Stimulated activated CD8-positive, alpha-beta memory T cell treated with anti-CD3 and anti-CD28 coated beads, Interleukin-7, amount 100 ng/mL, for 4 hours (primary cell): Measurements from ENCODE around the gene ZNF235.
"Not testable (repeated sequence)": the region's sequence is repeated elsewhere in the genome, so short reads cannot be mapped to it uniquely, and the experiment has no call there.

Experiments used
- DNase-seq, 2 donors: peaks; one replicate each; pipeline ENCODE4 v3.0.0-alpha.2; 2020; ENCODE audit warnings: low read depth in 2 of 2

Gene ZNF235

GRCh38 chr19:44304659-44305193 is at the start of gene ZNF235:
Gene ZNF235 (minus strand): TSS chr19:44305025. CDS start chr19:44303404, 1,621 bp downstream.
- DNase-seq = peak; percentile 69 to 70

- no peak for DNase-seq
Observed at GRCh38 chr19:44346556-44346955, 41.7 kb upstream of the ZNF235 start.

- DNase-seq = no peak
Observed at GRCh38 chr19:44345959-44346358, 41.1 kb upstream of the ZNF235 start.

- DNase-seq = no peak
Observed at GRCh38 chr19:44344255-44344654, 39.4 kb upstream of the ZNF235 start.

GRCh38 chr19:44341794-44342193 is 37.0 kb upstream of the ZNF235 start:
- DNase-seq = no peak

GRCh38 chr19:44334639-44335038 is 29.8 kb upstream of the ZNF235 start:
- DNase-seq = not testable (repeated sequence)

- DNase-seq = no peak
Observed at GRCh38 chr19:44332145-44332544, 27.3 kb upstream of the ZNF235 start.

- DNase-seq = no peak
Observed at GRCh38 chr19:44315883-44316282, 11.1 kb upstream of the ZNF235 start.

GRCh38 chr19:44313231-44313630 is 8.4 kb upstream of the ZNF235 start:
- DNase-seq = no peak

GRCh38 chr19:44308011-44308410 is 3.2 kb upstream of the ZNF235 start:
- no peak for DNase-seq

- DNase-seq = no peak
Observed at GRCh38 chr19:44306283-44306682, 1.5 kb upstream of the ZNF235 start.

- DNase-seq = no peak
Observed at GRCh38 chr19:44305457-44305856, 632 bp upstream of the ZNF235 start.

- no peak for DNase-seq
Observed at GRCh38 chr19:44303976-44304568, 753 bp downstream of the ZNF235 start.

GRCh38 chr19:44303320-44303719 is 1.5 kb downstream of the ZNF235 start:
- DNase-seq = no peak

GRCh38 chr19:44284968-44285367 is 19.9 kb downstream of the ZNF235 start:
- DNase-seq = no peak

GRCh38 chr19:44282846-44283245 is 22.0 kb downstream of the ZNF235 start:
- no peak for DNase-seq

GRCh38 chr19:44280916-44281315 is 23.9 kb downstream of the ZNF235 start:
- no peak for DNase-seq

GRCh38 chr19:44278181-44278690 is 26.6 kb downstream of the ZNF235 start:
- DNase-seq = no peak

GRCh38 chr19:44277331-44277730 is 27.5 kb downstream of the ZNF235 start:
- DNase-seq = no peak

- DNase-seq = no peak
Observed at GRCh38 chr19:44260695-44261446, 44.0 kb downstream of the ZNF235 start.

GRCh38 chr19:44260343-44260681 is 44.5 kb downstream of the ZNF235 start:
- no peak for DNase-seq

GRCh38 chr19:44258835-44259413 is 45.9 kb downstream of the ZNF235 start:
- no peak for DNase-seq

GRCh38 chr19:44258136-44258535 is 46.7 kb downstream of the ZNF235 start:
- DNase-seq = no peak
